A549 (cell line): Measurements from ENCODE around the gene PNPLA2. TPM values are rescaled to one million over a fixed set of nuclear protein-coding genes. Genes with fewer than 3 reads are reported as not detected.
A peak's percentile ranks its signal among the peaks of the same experiment; 100 is the strongest.

ENCODE experiments used
- ATAC-seq, 2 experiments: fragments of 200-7000 bp in 1 of 2; fragments of >200 bp in 1 of 2; cut with Nextera tagmentation in 1 of 2; cut with Tn5 transposase in 1 of 2; 3 replicates each; pipeline versions ENCODE4 v1.8.0 to v1.9.1; 2018 to 2020; ENCODE audit warnings: mild to moderate bottlenecking in 1 of 2, moderate library complexity in 1 of 2
- CTCF ChIA-PET: fragments of 300-600 bp; sonication (Branson Sonifier 250); formaldehyde crosslinking; extraction: SDS; loops from one replicate; lab custom pipeline; 2021; ENCODE audit warnings: antibody characterized with exemption, inconsistent platforms; lab: Yijun Ruan, JAX
- POLR2A ChIA-PET: fragments of 350-600 bp; formaldehyde crosslinking; extraction: SDS; loops from one replicate; lab custom pipeline; 2021; ENCODE audit warnings: antibody characterized with exemption, inconsistent platforms; lab: Yijun Ruan, JAX
- DNase-seq, 2 experiments: peaks; one replicate each; pipeline versions ENCODE4 v3.0.0 to v3.0.0-alpha.2; 2011 to 2016; ENCODE audit warnings: low read depth in 1 of 2, low spot score in 1 of 2
- FAIRE-seq: peaks from 2 replicates; lab custom pipeline; 2011; peaks lifted over from hg19 to GRCh38; lab: Jason Lieb, UNC
- H3K27ac ChIP-seq, 2 experiments: fragments of >200 bp; sonication (Bioruptor Twin); formaldehyde crosslinking; 3 replicates each; pipeline ENCODE4 v1.5.1; 2016 to 2017
- H3K4me1 ChIP-seq: fragments of >200 bp; sonication (Bioruptor Twin); formaldehyde crosslinking; 3 replicates; pipeline ENCODE4 v1.6.1; 2016
- H3K4me2 ChIP-seq: fragments of >200 bp; sonication (Bioruptor Twin); formaldehyde crosslinking; 3 replicates; pipeline ENCODE4 v1.6.1; 2016
- H3K4me3 ChIP-seq: fragments of >200 bp; sonication (Bioruptor Twin); formaldehyde crosslinking; 3 replicates; pipeline ENCODE4 v1.5.1; 2016
- H3K9me3 ChIP-seq: fragments of >200 bp; sonication (Bioruptor Twin); formaldehyde crosslinking; 3 replicates; pipeline ENCODE4 v1.6.1; 2016
- CBX8 ChIP-seq: fragments of 200-600 bp; sonication (generic); IDR thresholded peaks from 2 replicates; pipeline ENCODE4 v1.6.1; 2016
- EHF ChIP-seq: fragments of 250-450 bp; sonication (Bioruptor Pico); IDR thresholded peaks from 2 replicates; pipeline ENCODE4 v1.5.0; 2020; ENCODE audit warnings: mild to moderate bottlenecking
- FOSB ChIP-seq: fragments of 250-450 bp; sonication (Bioruptor Pico); IDR thresholded peaks from 2 replicates; pipeline ENCODE4 v1.5.0; 2020; ENCODE audit warnings: mild to moderate bottlenecking, moderate library complexity
- FOXS1 ChIP-seq: fragments of 250-450 bp; sonication (Bioruptor Pico); IDR thresholded peaks from 2 replicates; pipeline ENCODE4 v1.5.0; 2020; ENCODE audit warnings: mild to moderate bottlenecking, moderate library complexity
- HOXA7 ChIP-seq: fragments of 250-450 bp; sonication (Bioruptor Pico); IDR thresholded peaks from 2 replicates; pipeline ENCODE4 v1.5.0; 2020; ENCODE audit warnings: mild to moderate bottlenecking, moderate library complexity
- HOXB13 ChIP-seq: fragments of 250-450 bp; sonication (Bioruptor Pico); IDR thresholded peaks from 2 replicates; pipeline ENCODE4 v1.5.0; 2020; ENCODE audit warnings: low read depth, mild to moderate bottlenecking, moderate library complexity
- MAFK ChIP-seq: fragments of 450-650 bp; IDR thresholded peaks from 2 replicates; pipeline ENCODE4 v1.6.1; 2014; ENCODE audit not compliant: partially characterized antibody
- POLR2A ChIP-seq: IDR thresholded peaks from 2 replicates; pipeline ENCODE4 v1.6.1; 2012; ENCODE audit warnings: mild to moderate bottlenecking, low read length
- RARB ChIP-seq: fragments of 250-450 bp; sonication (Bioruptor Pico); IDR thresholded peaks from 2 replicates; pipeline ENCODE4 v1.8.0; 2021; ENCODE audit warnings: mild to moderate bottlenecking, moderate library complexity
- SMC3 ChIP-seq: fragments of >200 bp; sonication (Bioruptor Twin); formaldehyde crosslinking; IDR thresholded peaks from 3 replicates; pipeline ENCODE4 v1.6.1; 2018; ENCODE audit warnings: inconsistent platforms
- TFCP2L1 ChIP-seq: fragments of 250-450 bp; sonication (Bioruptor Pico); IDR thresholded peaks from 2 replicates; pipeline ENCODE4 v1.5.0; 2021; ENCODE audit warnings: mild to moderate bottlenecking
- TP53 ChIP-seq: fragments of 250-450 bp; sonication (Bioruptor Pico); IDR thresholded peaks from 2 replicates; pipeline ENCODE4 v1.5.0; 2021; ENCODE audit warnings: mild to moderate bottlenecking, moderate library complexity
- ZC3H11A ChIP-seq: fragments of 450-650 bp; IDR thresholded peaks from 2 replicates; pipeline ENCODE4 v1.6.1; 2014; ENCODE audit warnings: antibody characterized with exemption, mild to moderate bottlenecking
- WGBS: methylation state at CpG from one replicate; pipeline ENCODE4 v1.1.6; 2017; ENCODE audit errors: missing lambda C conversion rate; 5-methylcytosine and 5-hydroxymethylcytosine counted together
- polyA plus RNA-seq, 4 experiments: library from polyadenylated mRNA; depleted of rRNA in 3 of 4; stranded (reverse); fragments of >200 nt; fragmentation: RNase III in 1 of 4; extraction: RNeasy Plus Mini Kit Qiagen cat#74134 plus additional on column Dnase treatment in 1 of 4; gene quantifications; 2 replicates in 3 of 4; 3 replicates in 1 of 4; pipeline ENCODE4 v1.2.3, GENCODE V29; 2011 to 2017
- TF ChIP-seq, protein P1 (sequence below): fragments of 250-450 bp; sonication (Bioruptor Pico); IDR thresholded peaks from 2 replicates; pipeline ENCODE4 v1.5.0; 2021; ENCODE audit warnings: mild to moderate bottlenecking, moderate library complexity, borderline replicate concordance
- TF ChIP-seq, protein P2 (sequence below): IDR thresholded peaks from 2 replicates; pipeline ENCODE4 v1.6.1; 2012
- TF ChIP-seq, protein P3 (sequence below): IDR thresholded peaks from 2 replicates; pipeline ENCODE4 v1.6.1; 2012; ENCODE audit warnings: low read depth, borderline replicate concordance
- TF ChIP-seq, protein P4 (sequence below): fragments of 200-600 bp; sonication (generic); IDR thresholded peaks from 2 replicates; pipeline ENCODE4 v1.6.1; 2016; ENCODE audit warnings: antibody characterized with exemption, mild to moderate bottlenecking, moderate library complexity

The PNPLA2 gene
- polyA plus RNA-seq, 2 of the 4 experiments (the other 2 are of a cell fraction), result 13.2 to 25.4 TPM

DNA sequence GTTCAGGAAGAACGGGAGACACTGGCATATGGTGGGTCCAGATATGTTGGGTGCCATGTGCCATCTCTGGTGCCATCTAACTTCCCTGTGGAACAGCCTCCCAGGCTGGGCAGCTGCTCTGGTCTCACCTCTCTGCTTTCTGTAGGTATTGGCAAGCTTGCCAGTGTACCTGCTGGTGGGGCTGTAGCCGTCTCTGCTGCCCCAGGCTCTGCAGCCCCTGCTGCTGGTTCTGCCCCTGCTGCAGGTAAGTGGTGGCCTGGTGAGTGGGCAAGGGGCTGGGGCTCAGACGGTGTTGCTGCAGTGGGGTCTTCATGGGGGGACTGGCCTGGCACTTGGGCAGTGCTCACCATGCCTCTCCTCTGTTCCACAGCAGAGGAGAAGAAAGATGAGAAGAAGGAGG, 6.3 kb upstream of the PNPLA2 start:
- POLR2A ChIA-PET, result interaction anchor here (1.1 kb wide), 1 partner anchor 22 kb away, joined by 3 read pairs; no protein-coding TSS in a partner anchor
- H3K4me1 ChIP-seq, result peaks cover 37% of the 10 kb centered on the region

DNA sequence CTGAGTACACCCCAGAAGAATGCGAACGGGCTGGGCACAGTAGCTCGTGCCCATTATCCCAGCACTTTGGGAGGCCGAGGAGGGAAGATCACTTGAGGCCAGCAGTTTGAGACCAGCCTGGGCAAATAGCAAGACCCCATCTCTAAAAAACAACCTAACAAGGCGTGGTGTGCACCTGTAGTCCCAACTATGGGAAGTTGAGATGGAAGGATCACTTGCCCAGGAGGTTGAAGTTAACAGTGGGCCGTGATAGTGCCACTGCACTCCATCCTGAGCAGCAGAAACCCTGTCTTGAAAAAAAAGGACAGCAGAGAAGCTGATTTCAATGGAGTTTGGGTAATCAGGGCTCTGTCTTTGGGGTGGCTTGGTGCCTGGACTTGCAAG, 5.7 kb upstream of the PNPLA2 start:
- DNase-seq, result no peak
- H3K4me2 ChIP-seq, result no peak overlapping the region
- 88% methylated on average over 6 of the region's 6 CpGs for whole genome bisulfite sequencing

More for the DNA sequence above, 6.3 kb upstream of the PNPLA2 start:
- ATAC-seq, result no peak
- no peak overlapping the region for H3K4me3 ChIP-seq
- TF ChIP-seq SMC3 (no peak), ZC3H11A (no peak), HOXA7 (CRISPR knock-in tag) (no peak), MAFK (no peak), EHF (CRISPR knock-in tag) (no peak), CBX8 (no peak), FOSB (no peak), RARB (CRISPR knock-in tag) (no peak), TP53 (CRISPR knock-in tag) (no peak), HOXB13 (no peak), TFCP2L1 (no peak), FOXS1 (CRISPR knock-in tag) (no peak)
- TF ChIP-seq, protein P1, sequence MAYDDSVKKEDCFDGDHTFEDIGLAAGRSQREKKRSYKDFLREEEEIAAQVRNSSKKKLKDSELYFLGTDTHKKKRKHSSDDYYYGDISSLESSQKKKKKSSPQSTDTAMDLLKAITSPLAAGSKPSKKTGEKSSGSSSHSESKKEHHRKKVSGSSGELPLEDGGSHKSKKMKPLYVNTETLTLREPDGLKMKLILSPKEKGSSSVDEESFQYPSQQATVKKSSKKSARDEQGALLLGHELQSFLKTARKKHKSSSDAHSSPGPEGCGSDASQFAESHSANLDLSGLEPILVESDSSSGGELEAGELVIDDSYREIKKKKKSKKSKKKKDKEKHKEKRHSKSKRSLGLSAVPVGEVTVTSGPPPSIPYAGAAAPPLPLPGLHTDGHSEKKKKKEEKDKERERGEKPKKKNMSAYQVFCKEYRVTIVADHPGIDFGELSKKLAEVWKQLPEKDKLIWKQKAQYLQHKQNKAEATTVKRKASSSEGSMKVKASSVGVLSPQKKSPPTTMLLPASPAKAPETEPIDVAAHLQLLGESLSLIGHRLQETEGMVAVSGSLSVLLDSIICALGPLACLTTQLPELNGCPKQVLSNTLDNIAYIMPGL (CRISPR knock-in tag), result no peak
- TF ChIP-seq, protein P2, sequence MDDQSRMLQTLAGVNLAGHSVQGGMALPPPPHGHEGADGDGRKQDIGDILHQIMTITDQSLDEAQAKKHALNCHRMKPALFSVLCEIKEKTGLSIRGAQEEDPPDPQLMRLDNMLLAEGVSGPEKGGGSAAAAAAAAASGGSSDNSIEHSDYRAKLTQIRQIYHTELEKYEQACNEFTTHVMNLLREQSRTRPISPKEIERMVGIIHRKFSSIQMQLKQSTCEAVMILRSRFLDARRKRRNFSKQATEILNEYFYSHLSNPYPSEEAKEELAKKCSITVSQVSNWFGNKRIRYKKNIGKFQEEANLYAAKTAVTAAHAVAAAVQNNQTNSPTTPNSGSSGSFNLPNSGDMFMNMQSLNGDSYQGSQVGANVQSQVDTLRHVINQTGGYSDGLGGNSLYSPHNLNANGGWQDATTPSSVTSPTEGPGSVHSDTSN, result no peak
- TF ChIP-seq, protein P3, sequence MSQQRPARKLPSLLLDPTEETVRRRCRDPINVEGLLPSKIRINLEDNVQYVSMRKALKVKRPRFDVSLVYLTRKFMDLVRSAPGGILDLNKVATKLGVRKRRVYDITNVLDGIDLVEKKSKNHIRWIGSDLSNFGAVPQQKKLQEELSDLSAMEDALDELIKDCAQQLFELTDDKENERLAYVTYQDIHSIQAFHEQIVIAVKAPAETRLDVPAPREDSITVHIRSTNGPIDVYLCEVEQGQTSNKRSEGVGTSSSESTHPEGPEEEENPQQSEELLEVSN, result no peak
- TF ChIP-seq, protein P4, sequence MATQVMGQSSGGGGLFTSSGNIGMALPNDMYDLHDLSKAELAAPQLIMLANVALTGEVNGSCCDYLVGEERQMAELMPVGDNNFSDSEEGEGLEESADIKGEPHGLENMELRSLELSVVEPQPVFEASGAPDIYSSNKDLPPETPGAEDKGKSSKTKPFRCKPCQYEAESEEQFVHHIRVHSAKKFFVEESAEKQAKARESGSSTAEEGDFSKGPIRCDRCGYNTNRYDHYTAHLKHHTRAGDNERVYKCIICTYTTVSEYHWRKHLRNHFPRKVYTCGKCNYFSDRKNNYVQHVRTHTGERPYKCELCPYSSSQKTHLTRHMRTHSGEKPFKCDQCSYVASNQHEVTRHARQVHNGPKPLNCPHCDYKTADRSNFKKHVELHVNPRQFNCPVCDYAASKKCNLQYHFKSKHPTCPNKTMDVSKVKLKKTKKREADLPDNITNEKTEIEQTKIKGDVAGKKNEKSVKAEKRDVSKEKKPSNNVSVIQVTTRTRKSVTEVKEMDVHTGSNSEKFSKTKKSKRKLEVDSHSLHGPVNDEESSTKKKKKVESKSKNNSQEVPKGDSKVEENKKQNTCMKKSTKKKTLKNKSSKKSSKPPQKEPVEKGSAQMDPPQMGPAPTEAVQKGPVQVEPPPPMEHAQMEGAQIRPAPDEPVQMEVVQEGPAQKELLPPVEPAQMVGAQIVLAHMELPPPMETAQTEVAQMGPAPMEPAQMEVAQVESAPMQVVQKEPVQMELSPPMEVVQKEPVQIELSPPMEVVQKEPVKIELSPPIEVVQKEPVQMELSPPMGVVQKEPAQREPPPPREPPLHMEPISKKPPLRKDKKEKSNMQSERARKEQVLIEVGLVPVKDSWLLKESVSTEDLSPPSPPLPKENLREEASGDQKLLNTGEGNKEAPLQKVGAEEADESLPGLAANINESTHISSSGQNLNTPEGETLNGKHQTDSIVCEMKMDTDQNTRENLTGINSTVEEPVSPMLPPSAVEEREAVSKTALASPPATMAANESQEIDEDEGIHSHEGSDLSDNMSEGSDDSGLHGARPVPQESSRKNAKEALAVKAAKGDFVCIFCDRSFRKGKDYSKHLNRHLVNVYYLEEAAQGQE, result no peak
- DNase-seq, result no peak
- peak overlapping the region; percentile 87 for H3K4me2 ChIP-seq
- no peak for FAIRE-seq
- 87% methylated on average over 2 of the region's 3 CpGs for WGBS
- peak overlapping the region in 1 of 2 experiments; percentile 95; a peak in 3 of 6 replicates for H3K27ac ChIP-seq
- CTCF ChIA-PET, result interaction anchor here (1.2 kb wide), 1 partner anchor 8 kb away, joined by 3 read pairs; no protein-coding TSS in a partner anchor
- no peaks in the 10 kb centered on the region for H3K9me3 ChIP-seq

More for the DNA sequence above, 5.7 kb upstream of the PNPLA2 start:
- FAIRE-seq (no peak), ATAC-seq (no peak)
- ChIA-PET POLR2A (no interaction called here), CTCF (interaction anchor here (0.8 kb wide), 1 partner anchor 9 kb away, joined by 3 read pairs; no protein-coding TSS in a partner anchor)
- H3K4me3 ChIP-seq, result no peak overlapping the region
- TF ChIP-seq HOXA7 (CRISPR knock-in tag) (0 out of 2 replicates have a peak, but pooled peaks have one; percentile 5), POLR2A (no peak)
- TF ChIP-seq, protein P2, result 0 out of 2 replicates have a peak, but pooled peaks have one; percentile 8
- peaks cover 33% of the 10 kb centered on the region for H3K4me1 ChIP-seq
- H3K27ac ChIP-seq, result 0 out of 6 replicates have a peak overlapping the region, but pooled peaks of 1 of the 2 experiments have one; percentile 6
- H3K9me3 ChIP-seq, result no peaks in the 10 kb centered on the region
